ENCODE results near the gene STON2. TPM values are rescaled to one million over a fixed set of nuclear protein-coding genes. Genes with fewer than 3 reads are reported as not detected.

Gene STON2
- total RNA-seq, 1 donor = 3.3 TPM

- TF ChIP-seq, protein P1, sequence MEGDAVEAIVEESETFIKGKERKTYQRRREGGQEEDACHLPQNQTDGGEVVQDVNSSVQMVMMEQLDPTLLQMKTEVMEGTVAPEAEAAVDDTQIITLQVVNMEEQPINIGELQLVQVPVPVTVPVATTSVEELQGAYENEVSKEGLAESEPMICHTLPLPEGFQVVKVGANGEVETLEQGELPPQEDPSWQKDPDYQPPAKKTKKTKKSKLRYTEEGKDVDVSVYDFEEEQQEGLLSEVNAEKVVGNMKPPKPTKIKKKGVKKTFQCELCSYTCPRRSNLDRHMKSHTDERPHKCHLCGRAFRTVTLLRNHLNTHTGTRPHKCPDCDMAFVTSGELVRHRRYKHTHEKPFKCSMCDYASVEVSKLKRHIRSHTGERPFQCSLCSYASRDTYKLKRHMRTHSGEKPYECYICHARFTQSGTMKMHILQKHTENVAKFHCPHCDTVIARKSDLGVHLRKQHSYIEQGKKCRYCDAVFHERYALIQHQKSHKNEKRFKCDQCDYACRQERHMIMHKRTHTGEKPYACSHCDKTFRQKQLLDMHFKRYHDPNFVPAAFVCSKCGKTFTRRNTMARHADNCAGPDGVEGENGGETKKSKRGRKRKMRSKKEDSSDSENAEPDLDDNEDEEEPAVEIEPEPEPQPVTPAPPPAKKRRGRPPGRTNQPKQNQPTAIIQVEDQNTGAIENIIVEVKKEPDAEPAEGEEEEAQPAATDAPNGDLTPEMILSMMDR (IDR thresholded peaks at IDR 0.05; ENCODE audit: insufficient read depth, low read length) = no peak
- H3K4me3 ChIP-seq (ENCODE audit: low read depth, low read length) = no peak overlapping the region
- no peak for DNase-seq (ENCODE audit: low read depth)
Measured at GRCh38 chr14:81276073-81277069, 123.8 kb downstream of the STON2 start.

- H3K4me3 ChIP-seq (ENCODE audit: low read depth, low read length) = no peak overlapping the region
- no peak for DNase-seq (ENCODE audit: low read depth)
- TF ChIP-seq, protein P1 (IDR thresholded peaks at IDR 0.05; ENCODE audit: insufficient read depth, low read length) = no peak
Measured at GRCh38 chr14:81275305-81276072, 124.6 kb downstream of the STON2 start.

GRCh38 chr14:81273961-81274575 is 126.1 kb downstream of the STON2 start:
- H3K4me3 ChIP-seq (ENCODE audit: low read depth, low read length) = no peak overlapping the region
- TF ChIP-seq, protein P1 (IDR thresholded peaks at IDR 0.05; ENCODE audit: insufficient read depth, low read length) = no peak
- DNase-seq (ENCODE audit: low read depth) = no peak

DNA sequence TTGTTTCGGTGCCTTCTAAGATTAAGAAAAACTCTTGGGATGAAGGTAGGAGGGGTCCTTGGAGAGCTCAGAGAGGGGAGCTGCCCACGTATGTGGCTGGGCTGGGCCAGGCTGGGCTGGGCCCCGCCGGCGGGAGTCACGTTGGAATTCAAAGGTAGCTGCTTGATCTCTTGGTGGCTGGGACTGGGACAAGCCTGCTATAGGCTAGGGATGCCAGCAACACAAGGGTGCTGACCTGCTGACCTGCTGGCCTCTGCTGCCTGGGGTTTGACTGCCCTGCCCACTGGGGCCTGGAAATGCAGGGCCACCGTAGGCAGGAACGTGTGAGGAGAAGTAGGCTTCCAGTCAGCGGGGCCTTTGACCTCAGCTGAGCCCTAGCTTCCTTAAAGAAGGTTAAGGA is 126.6 kb downstream of the STON2 start:
- no peak overlapping the region for H3K4me3 ChIP-seq (ENCODE audit: low read depth, low read length)
- TF ChIP-seq, protein P1 (IDR thresholded peaks at IDR 0.05; ENCODE audit: insufficient read depth, low read length) = no peak
- no peak for DNase-seq (ENCODE audit: low read depth)

GRCh38 chr14:81272317-81272716 is 127.8 kb downstream of the STON2 start:
- no peak overlapping the region for H3K4me3 ChIP-seq (ENCODE audit: low read depth, low read length)
- TF ChIP-seq, protein P1 (IDR thresholded peaks at IDR 0.05; ENCODE audit: insufficient read depth, low read length) = no peak

GRCh38 chr14:81269979-81270375 is 130.1 kb downstream of the STON2 start:
- TF ChIP-seq, protein P1 (IDR thresholded peaks at IDR 0.05; ENCODE audit: insufficient read depth, low read length) = no peak
- DNase-seq (ENCODE audit: low read depth) = no peak
- H3K4me3 ChIP-seq (ENCODE audit: low read depth, low read length) = no peak overlapping the region

More at GRCh38 chr14:81272317-81272716, 127.8 kb downstream of the STON2 start:
- DNase-seq (ENCODE audit: low read depth) = no peak

All from fibroblast of the aortic adventitia (primary cell).